Body of pancreas (tissue), 4 donors: ENCODE results near the gene CYP46A1. TPM values are rescaled to one million over a fixed set of nuclear protein-coding genes. Genes with fewer than 3 reads are reported as not detected.

Source experiments
- ATAC-seq: fragments of 150-250 bp; one replicate; pipeline ENCODE4 v1.9.1; 2016
- DNase-seq, 4 donors: peaks; one replicate each; pipeline ENCODE4 v3.0.0-alpha.2; 2019
- H3K27ac ChIP-seq, 4 donors: fragments of 200-600 bp; sonication (generic); 1 replicate in 3 of 4; 2 replicates in 1 of 4; pipeline versions ENCODE4 v1.5.1 to v1.6.1; 2016 to 2019; ENCODE audit warnings: mild to moderate bottlenecking in 1 of 4, mixed read lengths in 1 of 4, moderate library complexity in 1 of 4
- H3K27me3 ChIP-seq, 2 donors: fragments of 200-600 bp; sonication (generic); one replicate each; pipeline ENCODE4 v1.6.0; 2016; ENCODE audit warnings: mild to moderate bottlenecking in 1 of 2
- H3K36me3 ChIP-seq, 2 donors: fragments of 200-600 bp; sonication (generic); replicated peaks in 1 of 2; 2 replicates each; pipeline ENCODE4 v1.5.1; 2016; ENCODE audit warnings: low read depth in 2 of 2; ENCODE audit not compliant: insufficient read depth in 1 of 2
- H3K4me1 ChIP-seq: fragments of 200-600 bp; sonication (generic); one replicate; pipeline ENCODE4 v1.6.0; 2016
- H3K4me3 ChIP-seq, 2 donors: fragments of 200-600 bp; sonication (generic); 1 replicate in 1 of 2; 2 replicates in 1 of 2; pipeline ENCODE4 v1.5.1; 2016 to 2019
- H3K9me3 ChIP-seq, 3 donors: fragments of 200-600 bp; sonication (generic); 1 replicate in 2 of 3; 2 replicates in 1 of 3; pipeline ENCODE4 v1.5.1; 2016
- POLR2A ChIP-seq, 3 donors: fragments of 450-650 bp; IDR thresholded peaks; one replicate each; pipeline ENCODE4 v1.6.1; 2016; ENCODE audit warnings: antibody characterized with exemption in 3 of 3, mild to moderate bottlenecking in 2 of 3
- WGBS, 2 donors: methylation state at CpG; one replicate each; pipeline ENCODE4 v1.1.5; 2017; 5-methylcytosine and 5-hydroxymethylcytosine counted together
- intact Hi-C: fragments of 100-400 bp; cut with DNase I; formaldehyde crosslinking; loops from one replicate; pipeline ENCODE4 v1.15.1; 2023
- total RNA-seq, 2 donors: library from RNA; depleted of rRNA; stranded (reverse); fragments of >200 nt; gene quantifications; one replicate each; pipeline ENCODE4 v1.1.0, GENCODE V29; 2016
- TF ChIP-seq, protein P1 (sequence below), 7 experiments: fragments of 450-650 bp in 4 of 7; fragments of 200-600 bp in 3 of 7; sonication (generic) in 3 of 7; IDR thresholded peaks; one replicate each; pipeline ENCODE4 v1.5.1; 2016 to 2019; ENCODE audit warnings: antibody characterized with exemption in 7 of 7

CYP46A1 gene
- total RNA-seq, 2 donors from 2014 or later: 1.3 to 4.9 TPM

DNA sequence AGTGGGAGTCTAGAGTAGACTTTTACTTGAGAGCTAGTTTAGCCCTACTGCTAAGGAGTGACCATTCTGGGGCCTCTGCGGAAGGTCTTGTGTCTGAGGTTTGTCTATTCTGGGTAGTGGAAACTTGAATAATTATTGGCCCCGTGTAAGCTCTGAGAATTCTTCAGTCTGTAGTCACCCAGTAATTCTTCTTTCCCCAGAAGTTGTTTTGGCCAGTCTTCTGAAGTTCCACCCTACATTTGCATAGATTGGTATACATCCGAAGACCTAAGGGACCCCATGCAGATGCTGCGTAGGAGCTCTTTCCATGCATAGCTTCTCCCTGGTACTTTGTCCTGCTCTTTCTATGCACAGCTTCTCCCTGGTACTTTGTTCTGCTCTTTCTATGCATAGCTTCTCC, 12.8 kb downstream of the CYP46A1 start:
- no peak for ATAC-seq
- 89 to 92% methylated on average over 4 of the region's 4 CpGs for WGBS, 2 donors
- intact Hi-C loops: no loop called here

GRCh38 chr14:99698236-99698635, 14.1 kb downstream of the CYP46A1 start:
- intact Hi-C loops: no loop called here
- 84 to 91% methylated on average over 4 to 6 of the region's 6 CpGs for WGBS, 2 donors
- DNase-seq (no peak), ATAC-seq (no peak)
- no peaks in the 10 kb centered on the region for H3K4me1 ChIP-seq
- no peaks in the 10 kb centered on the region for H3K36me3 ChIP-seq
- H3K27ac ChIP-seq: no peak overlapping the region
- H3K4me3 ChIP-seq: no peak overlapping the region
- peaks cover 0 to 4% (median 0%) of the 10 kb centered on the region in 3 donors for H3K9me3 ChIP-seq
- TF ChIP-seq POLR2A (IDR thresholded peaks at IDR 0.05): no peak
- TF ChIP-seq, protein P1, sequence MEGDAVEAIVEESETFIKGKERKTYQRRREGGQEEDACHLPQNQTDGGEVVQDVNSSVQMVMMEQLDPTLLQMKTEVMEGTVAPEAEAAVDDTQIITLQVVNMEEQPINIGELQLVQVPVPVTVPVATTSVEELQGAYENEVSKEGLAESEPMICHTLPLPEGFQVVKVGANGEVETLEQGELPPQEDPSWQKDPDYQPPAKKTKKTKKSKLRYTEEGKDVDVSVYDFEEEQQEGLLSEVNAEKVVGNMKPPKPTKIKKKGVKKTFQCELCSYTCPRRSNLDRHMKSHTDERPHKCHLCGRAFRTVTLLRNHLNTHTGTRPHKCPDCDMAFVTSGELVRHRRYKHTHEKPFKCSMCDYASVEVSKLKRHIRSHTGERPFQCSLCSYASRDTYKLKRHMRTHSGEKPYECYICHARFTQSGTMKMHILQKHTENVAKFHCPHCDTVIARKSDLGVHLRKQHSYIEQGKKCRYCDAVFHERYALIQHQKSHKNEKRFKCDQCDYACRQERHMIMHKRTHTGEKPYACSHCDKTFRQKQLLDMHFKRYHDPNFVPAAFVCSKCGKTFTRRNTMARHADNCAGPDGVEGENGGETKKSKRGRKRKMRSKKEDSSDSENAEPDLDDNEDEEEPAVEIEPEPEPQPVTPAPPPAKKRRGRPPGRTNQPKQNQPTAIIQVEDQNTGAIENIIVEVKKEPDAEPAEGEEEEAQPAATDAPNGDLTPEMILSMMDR (IDR thresholded peaks at IDR 0.05): no peak
- no peaks in the 10 kb centered on the region for H3K27me3 ChIP-seq

More for the DNA sequence above, 12.8 kb downstream of the CYP46A1 start:
- no peaks in the 10 kb centered on the region for H3K9me3 ChIP-seq
- no peak overlapping the region for H3K4me3 ChIP-seq
- H3K27me3 ChIP-seq: no peaks in the 10 kb centered on the region
- no peaks in the 10 kb centered on the region for H3K4me1 ChIP-seq
- DNase-seq: no peak
- H3K27ac ChIP-seq: no peak overlapping the region
- TF ChIP-seq, protein P1 (IDR thresholded peaks at IDR 0.05): no peak
- TF ChIP-seq POLR2A (IDR thresholded peaks at IDR 0.05): no peak
- no peaks in the 10 kb centered on the region for H3K36me3 ChIP-seq

DNA sequence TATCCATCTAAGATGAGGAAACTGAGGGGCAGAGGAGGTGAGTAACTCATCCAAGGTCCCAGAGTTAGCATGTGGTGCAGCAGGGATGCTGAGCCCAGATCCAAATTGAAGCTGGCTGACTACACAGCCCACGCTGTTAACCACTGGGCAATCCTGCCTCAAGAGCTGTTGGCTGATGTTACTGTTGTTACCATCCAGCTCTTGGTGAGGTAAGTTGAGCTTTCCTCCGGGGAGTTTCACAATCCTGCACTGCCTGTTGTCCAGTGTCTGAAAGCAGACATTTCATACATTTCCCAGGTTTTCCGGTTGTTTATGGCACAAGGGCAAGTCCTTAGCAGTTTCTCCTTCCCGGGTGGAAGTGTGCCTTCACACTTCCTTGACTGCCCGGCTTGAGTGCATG, 14.5 kb downstream of the CYP46A1 start:
- DNase-seq (no peak), ATAC-seq (no peak)
- WGBS, 2 donors: 66 to 82% methylated on average over 4 to 5 of the region's 5 CpGs
- no peaks in the 10 kb centered on the region for H3K36me3 ChIP-seq
- no peak overlapping the region for H3K27ac ChIP-seq
- intact Hi-C loops: no loop called here
- H3K9me3 ChIP-seq: peaks cover 0 to 8% (median 0%) of the 10 kb centered on the region in 3 donors
- H3K27me3 ChIP-seq: no peaks in the 10 kb centered on the region
- TF ChIP-seq, protein P1 (IDR thresholded peaks at IDR 0.05): no peak
- no peak for TF ChIP-seq POLR2A (IDR thresholded peaks at IDR 0.05)
- H3K4me3 ChIP-seq: no peak overlapping the region
- H3K4me1 ChIP-seq: no peaks in the 10 kb centered on the region

DNA sequence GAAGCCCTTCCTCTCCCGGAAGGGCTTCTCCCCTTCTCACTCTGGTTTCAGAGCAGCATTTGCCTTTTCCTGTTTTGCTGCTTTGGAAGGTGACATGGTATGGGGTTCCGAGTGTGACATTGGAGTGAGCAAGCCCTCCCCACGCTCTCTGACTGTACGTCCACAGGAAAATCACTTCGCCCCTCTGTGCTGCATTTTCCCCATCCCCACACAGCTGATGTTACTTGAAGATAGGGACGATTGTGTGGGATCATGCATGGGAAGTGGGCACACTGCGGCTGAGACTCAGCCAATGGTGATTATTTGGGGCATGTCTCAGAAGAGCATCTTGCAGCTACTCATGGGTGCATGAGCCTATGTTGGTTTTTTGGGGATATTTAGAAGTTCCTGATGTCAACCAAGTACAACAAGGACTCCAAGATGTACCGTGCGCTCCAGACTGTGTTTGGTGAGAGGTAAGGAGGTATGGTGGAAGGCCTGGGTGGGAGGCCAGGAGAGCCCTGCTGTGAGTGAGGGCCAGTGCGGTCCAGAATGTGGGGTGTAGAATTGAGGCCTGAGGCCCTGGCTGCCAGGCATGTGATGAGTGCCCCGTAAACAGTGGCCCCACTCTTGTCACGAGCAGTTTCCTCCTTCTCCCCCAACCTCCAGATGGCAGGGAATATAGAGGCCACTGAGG, 15.1 kb downstream of the CYP46A1 start:
- no peaks in the 10 kb centered on the region for H3K36me3 ChIP-seq
- no peaks in the 10 kb centered on the region for H3K4me1 ChIP-seq
- WGBS, 2 donors: 78 to 91% methylated on average over 11 to 12 of the region's 12 CpGs
- H3K27ac ChIP-seq: no peak overlapping the region
- DNase-seq (no peak), ATAC-seq (no peak)
- TF ChIP-seq POLR2A (IDR thresholded peaks at IDR 0.05): no peak
- TF ChIP-seq, protein P1 (IDR thresholded peaks at IDR 0.05): no peak
- no peak overlapping the region for H3K4me3 ChIP-seq
- H3K9me3 ChIP-seq: peaks cover 0 to 8% (median 0%) of the 10 kb centered on the region in 3 donors
- intact Hi-C loops: no loop called here
- no peaks in the 10 kb centered on the region for H3K27me3 ChIP-seq

- H3K27me3 ChIP-seq: no peaks in the 10 kb centered on the region
- no peaks in the 10 kb centered on the region for H3K4me1 ChIP-seq
- DNase-seq (no peak), ATAC-seq (no peak)
- 92 to 94% methylated on average over 16 of the region's 16 CpGs for WGBS, 2 donors
- TF ChIP-seq POLR2A (IDR thresholded peaks at IDR 0.05): no peak
- intact Hi-C loops: no loop called here
- no peaks in the 10 kb centered on the region for H3K36me3 ChIP-seq
- H3K9me3 ChIP-seq: peaks cover 0 to 8% (median 0%) of the 10 kb centered on the region in 3 donors
- H3K4me3 ChIP-seq: no peak overlapping the region
- no peak overlapping the region for H3K27ac ChIP-seq
Measured at GRCh38 chr14:99699861-99700260, 15.8 kb downstream of the CYP46A1 start.
